HEK293 (cell line): ENCODE measurements around the gene P2RX1.

Experiments
- EGR2 ChIP-seq: fragments of 450-650 bp; formaldehyde crosslinking; IDR thresholded peaks from 2 replicates; pipeline ENCODE4 v1.5.1; 2016; ENCODE audit warnings: low read depth, missing biosample characterization, missing genetic modification characterization
- KLF16 ChIP-seq: fragments of 450-650 bp; formaldehyde crosslinking; IDR thresholded peaks from 2 replicates; pipeline ENCODE4 v1.5.1; 2017; ENCODE audit warnings: missing biosample characterization, missing genetic modification characterization
- KLF7 ChIP-seq: fragments of 450-650 bp; formaldehyde crosslinking; IDR thresholded peaks from 2 replicates; pipeline ENCODE4 v1.5.1; 2016; ENCODE audit warnings: missing biosample characterization, missing genetic modification characterization, borderline replicate concordance
- YY1 ChIP-seq: fragments of 450-650 bp; formaldehyde crosslinking; IDR thresholded peaks from 2 replicates; pipeline ENCODE4 v1.5.1; 2018; ENCODE audit warnings: missing biosample characterization, missing genetic modification characterization
- ZBTB17 ChIP-seq: fragments of 450-650 bp; formaldehyde crosslinking; IDR thresholded peaks from 2 replicates; pipeline ENCODE4 v1.5.1; 2016; ENCODE audit warnings: missing biosample characterization, missing genetic modification characterization
- ZBTB7A ChIP-seq: fragments of 450-650 bp; formaldehyde crosslinking; IDR thresholded peaks from 2 replicates; pipeline ENCODE4 v1.5.1; 2016; ENCODE audit warnings: low read depth, missing biosample characterization, missing genetic modification characterization
- ZBTB8A ChIP-seq: fragments of 450-650 bp; formaldehyde crosslinking; IDR thresholded peaks from 2 replicates; pipeline ENCODE4 v1.5.1; 2016; ENCODE audit warnings: missing biosample characterization, missing genetic modification characterization
- ZEB2 ChIP-seq: fragments of 450-650 bp; formaldehyde crosslinking; IDR thresholded peaks from 2 replicates; pipeline ENCODE4 v1.5.1; 2016; ENCODE audit warnings: missing biosample characterization, missing genetic modification characterization
- ZFHX2 ChIP-seq: fragments of 450-650 bp; formaldehyde crosslinking; conservative IDR thresholded peaks from 2 replicates; pipeline ENCODE4 v1.5.1; 2016; ENCODE audit warnings: missing biosample characterization, missing genetic modification characterization
- ZFP69B ChIP-seq: fragments of 450-650 bp; formaldehyde crosslinking; IDR thresholded peaks from 2 replicates; pipeline ENCODE4 v1.5.1; 2016; ENCODE audit warnings: missing biosample characterization, missing genetic modification characterization
- ZIC2 ChIP-seq: fragments of 450-650 bp; formaldehyde crosslinking; IDR thresholded peaks from 2 replicates; pipeline ENCODE4 v1.5.1; 2016; ENCODE audit warnings: missing biosample characterization, missing genetic modification characterization
- ZNF174 ChIP-seq: fragments of 450-650 bp; formaldehyde crosslinking; IDR thresholded peaks from 2 replicates; pipeline ENCODE4 v1.5.0; 2017; ENCODE audit warnings: missing biosample characterization, mild to moderate bottlenecking, missing genetic modification characterization
- ZNF223 ChIP-seq: fragments of 450-650 bp; formaldehyde crosslinking; IDR thresholded peaks from 2 replicates; pipeline ENCODE4 v1.5.1; 2016; ENCODE audit warnings: missing biosample characterization, missing genetic modification characterization
- ZNF423 ChIP-seq: fragments of 450-650 bp; formaldehyde crosslinking; IDR thresholded peaks from 2 replicates; pipeline ENCODE4 v1.5.1; 2016; ENCODE audit warnings: missing biosample characterization, missing genetic modification characterization
- ZNF501 ChIP-seq: fragments of 450-650 bp; formaldehyde crosslinking; IDR thresholded peaks from 2 replicates; pipeline ENCODE4 v1.5.1; 2016; ENCODE audit warnings: missing biosample characterization, missing genetic modification characterization
- ZNF514 ChIP-seq: fragments of 450-650 bp; formaldehyde crosslinking; IDR thresholded peaks from 2 replicates; pipeline ENCODE4 v1.5.1; 2016; ENCODE audit warnings: missing biosample characterization, missing genetic modification characterization
- ZNF529 ChIP-seq: fragments of 450-650 bp; formaldehyde crosslinking; IDR thresholded peaks from 2 replicates; pipeline ENCODE4 v1.5.1; 2017; ENCODE audit warnings: missing genetic modification characterization, missing biosample characterization; ENCODE audit not compliant: insufficient replicate concordance
- ZNF600 ChIP-seq: fragments of 450-650 bp; formaldehyde crosslinking; IDR thresholded peaks from 2 replicates; pipeline ENCODE4 v1.5.1; 2016; ENCODE audit warnings: missing biosample characterization, missing genetic modification characterization
- ZNF621 ChIP-seq: fragments of 450-650 bp; formaldehyde crosslinking; IDR thresholded peaks from 2 replicates; pipeline ENCODE4 v1.5.1; 2017; ENCODE audit warnings: missing biosample characterization, missing genetic modification characterization
- ZNF660 ChIP-seq: fragments of 450-650 bp; IDR thresholded peaks from 2 replicates; pipeline ENCODE4 v1.5.1; 2018; ENCODE audit warnings: missing biosample characterization, mild to moderate bottlenecking, missing genetic modification characterization
- ZNF792 ChIP-seq: fragments of 450-650 bp; formaldehyde crosslinking; IDR thresholded peaks from 2 replicates; pipeline ENCODE4 v1.5.1; 2016; ENCODE audit warnings: missing biosample characterization, missing genetic modification characterization
- TF ChIP-seq, protein P1 (sequence below): fragments of 450-650 bp; formaldehyde crosslinking; IDR thresholded peaks from 2 replicates; pipeline ENCODE4 v1.5.1; 2017; ENCODE audit warnings: missing biosample characterization, missing genetic modification characterization
- TF ChIP-seq, protein P2 (sequence below): fragments of 450-650 bp; formaldehyde crosslinking; IDR thresholded peaks from 2 replicates; pipeline ENCODE4 v1.5.1; 2017; ENCODE audit warnings: missing biosample characterization, missing genetic modification characterization
- TF ChIP-seq, protein P3 (sequence below): fragments of 450-650 bp; formaldehyde crosslinking; IDR thresholded peaks from 2 replicates; pipeline ENCODE4 v1.5.1; 2017; ENCODE audit warnings: missing biosample characterization, missing genetic modification characterization
- TF ChIP-seq, protein P4 (sequence below): fragments of 450-650 bp; formaldehyde crosslinking; IDR thresholded peaks from 2 replicates; pipeline ENCODE4 v1.5.1; 2016; ENCODE audit warnings: missing biosample characterization, missing genetic modification characterization
- TF ChIP-seq, protein P5 (sequence below): fragments of 450-650 bp; formaldehyde crosslinking; optimal IDR thresholded peaks from 2 replicates; pipeline ENCODE3; 2016; ENCODE audit warnings: missing biosample characterization, mild to moderate bottlenecking, missing genetic modification characterization
- TF ChIP-seq, protein P6 (sequence below): fragments of 450-650 bp; formaldehyde crosslinking; IDR thresholded peaks from 2 replicates; pipeline ENCODE4 v1.5.1; 2016; ENCODE audit warnings: missing biosample characterization, missing genetic modification characterization
- TF ChIP-seq, protein P7 (sequence below): fragments of 450-650 bp; formaldehyde crosslinking; IDR thresholded peaks from 2 replicates; pipeline ENCODE4 v1.5.1; 2016; ENCODE audit warnings: missing biosample characterization, missing genetic modification characterization

P2RX1 gene

DNA sequence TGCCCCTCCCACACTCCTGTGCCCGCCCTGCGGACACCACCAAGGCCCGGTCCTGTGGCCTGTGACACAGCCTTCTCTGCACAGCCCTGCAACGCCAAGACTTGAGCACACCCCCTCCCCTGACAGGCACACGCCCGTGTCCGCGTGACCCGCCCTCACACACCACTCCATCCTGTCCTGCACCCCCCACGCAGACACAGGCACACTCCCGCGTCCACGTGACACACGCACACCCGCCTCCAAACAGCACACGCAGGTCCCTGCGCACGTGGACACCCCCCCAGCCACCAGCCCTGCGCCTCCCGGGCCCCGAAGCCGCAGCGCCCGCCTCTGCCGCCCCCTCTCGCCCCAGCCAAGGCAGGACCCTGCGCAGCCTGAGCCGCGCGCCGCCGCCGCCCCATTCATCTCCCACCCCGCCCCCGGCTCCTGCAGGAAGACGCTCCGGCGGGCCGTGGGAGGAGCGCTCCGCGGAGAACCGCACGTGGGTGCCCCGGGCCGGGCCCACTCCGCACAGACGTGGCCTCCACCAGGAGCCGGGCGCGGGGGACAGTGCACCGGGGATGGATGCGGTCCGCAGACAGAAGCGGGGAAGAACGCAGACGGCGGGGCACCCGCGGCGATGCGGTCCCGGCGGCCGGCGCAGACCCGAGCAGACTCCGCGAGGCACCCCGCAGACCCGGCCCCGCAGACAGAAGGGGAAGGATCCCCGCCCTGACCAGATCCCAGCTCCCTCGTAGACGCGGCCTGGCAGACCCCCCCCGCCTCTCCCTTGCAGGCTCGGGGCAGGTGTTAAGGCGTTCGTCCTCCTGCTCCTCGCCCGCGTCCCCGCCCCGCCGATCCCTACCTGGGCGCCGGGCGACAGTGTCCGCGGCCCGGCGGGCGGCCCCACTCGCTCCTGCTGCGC is 23.9 kb downstream of the P2RX1 start (continued):
- TF ChIP-seq ZIC2 (tag by site-specific recombination) (peak; percentile 28; the same call in 1 of the 2 replicates), ZBTB17 (0 out of 2 replicates have a peak, but pooled peaks have one; percentile 29), ZFHX2 (peak; percentile 100), ZEB2 (peak; percentile 87), ZNF501 (peak; percentile 28; the same call in 1 of the 2 replicates), EGR2 (tag by site-specific recombination) (peak; percentile 99), YY1 (tag by site-specific recombination) (no peak), KLF7 (tag by site-specific recombination) (peak; percentile 84), ZNF223 (peak; percentile 90), ZNF792 (tag by site-specific recombination) (peak; percentile 74; the same call in 1 of the 2 replicates), ZFP69B (tag by site-specific recombination) (peak; percentile 38), ZNF174 (no peak), ZNF600 (tag by site-specific recombination) (peak; percentile 69; the same call in 1 of the 2 replicates), ZBTB8A (tag by site-specific recombination) (peak; percentile 93), ZNF529 (tag by site-specific recombination) (no peak), ZBTB7A (peak; percentile 33; the same call in 1 of the 2 replicates), ZNF514 (tag by site-specific recombination) (no peak), ZNF660 (no peak), ZNF423 (tag by site-specific recombination) (0 out of 2 replicates have a peak, but pooled peaks have one; percentile 2), ZNF621 (tag by site-specific recombination) (no peak), KLF16 (tag by site-specific recombination) (peak; percentile 69; the same call in 1 of the 2 replicates)
- TF ChIP-seq, protein P1, sequence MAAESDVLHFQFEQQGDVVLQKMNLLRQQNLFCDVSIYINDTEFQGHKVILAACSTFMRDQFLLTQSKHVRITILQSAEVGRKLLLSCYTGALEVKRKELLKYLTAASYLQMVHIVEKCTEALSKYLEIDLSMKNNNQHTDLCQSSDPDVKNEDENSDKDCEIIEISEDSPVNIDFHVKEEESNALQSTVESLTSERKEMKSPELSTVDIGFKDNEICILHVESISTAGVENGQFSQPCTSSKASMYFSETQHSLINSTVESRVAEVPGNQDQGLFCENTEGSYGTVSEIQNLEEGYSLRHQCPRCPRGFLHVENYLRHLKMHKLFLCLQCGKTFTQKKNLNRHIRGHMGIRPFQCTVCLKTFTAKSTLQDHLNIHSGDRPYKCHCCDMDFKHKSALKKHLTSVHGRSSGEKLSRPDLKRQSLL: no peak
- TF ChIP-seq, protein P2, sequence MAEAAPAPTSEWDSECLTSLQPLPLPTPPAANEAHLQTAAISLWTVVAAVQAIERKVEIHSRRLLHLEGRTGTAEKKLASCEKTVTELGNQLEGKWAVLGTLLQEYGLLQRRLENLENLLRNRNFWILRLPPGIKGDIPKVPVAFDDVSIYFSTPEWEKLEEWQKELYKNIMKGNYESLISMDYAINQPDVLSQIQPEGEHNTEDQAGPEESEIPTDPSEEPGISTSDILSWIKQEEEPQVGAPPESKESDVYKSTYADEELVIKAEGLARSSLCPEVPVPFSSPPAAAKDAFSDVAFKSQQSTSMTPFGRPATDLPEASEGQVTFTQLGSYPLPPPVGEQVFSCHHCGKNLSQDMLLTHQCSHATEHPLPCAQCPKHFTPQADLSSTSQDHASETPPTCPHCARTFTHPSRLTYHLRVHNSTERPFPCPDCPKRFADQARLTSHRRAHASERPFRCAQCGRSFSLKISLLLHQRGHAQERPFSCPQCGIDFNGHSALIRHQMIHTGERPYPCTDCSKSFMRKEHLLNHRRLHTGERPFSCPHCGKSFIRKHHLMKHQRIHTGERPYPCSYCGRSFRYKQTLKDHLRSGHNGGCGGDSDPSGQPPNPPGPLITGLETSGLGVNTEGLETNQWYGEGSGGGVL (tag by site-specific recombination): peak; percentile 79
- TF ChIP-seq, protein P3, sequence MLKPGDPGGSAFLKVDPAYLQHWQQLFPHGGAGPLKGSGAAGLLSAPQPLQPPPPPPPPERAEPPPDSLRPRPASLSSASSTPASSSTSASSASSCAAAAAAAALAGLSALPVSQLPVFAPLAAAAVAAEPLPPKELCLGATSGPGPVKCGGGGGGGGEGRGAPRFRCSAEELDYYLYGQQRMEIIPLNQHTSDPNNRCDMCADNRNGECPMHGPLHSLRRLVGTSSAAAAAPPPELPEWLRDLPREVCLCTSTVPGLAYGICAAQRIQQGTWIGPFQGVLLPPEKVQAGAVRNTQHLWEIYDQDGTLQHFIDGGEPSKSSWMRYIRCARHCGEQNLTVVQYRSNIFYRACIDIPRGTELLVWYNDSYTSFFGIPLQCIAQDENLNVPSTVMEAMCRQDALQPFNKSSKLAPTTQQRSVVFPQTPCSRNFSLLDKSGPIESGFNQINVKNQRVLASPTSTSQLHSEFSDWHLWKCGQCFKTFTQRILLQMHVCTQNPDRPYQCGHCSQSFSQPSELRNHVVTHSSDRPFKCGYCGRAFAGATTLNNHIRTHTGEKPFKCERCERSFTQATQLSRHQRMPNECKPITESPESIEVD (tag by site-specific recombination): no peak
- TF ChIP-seq, protein P4, sequence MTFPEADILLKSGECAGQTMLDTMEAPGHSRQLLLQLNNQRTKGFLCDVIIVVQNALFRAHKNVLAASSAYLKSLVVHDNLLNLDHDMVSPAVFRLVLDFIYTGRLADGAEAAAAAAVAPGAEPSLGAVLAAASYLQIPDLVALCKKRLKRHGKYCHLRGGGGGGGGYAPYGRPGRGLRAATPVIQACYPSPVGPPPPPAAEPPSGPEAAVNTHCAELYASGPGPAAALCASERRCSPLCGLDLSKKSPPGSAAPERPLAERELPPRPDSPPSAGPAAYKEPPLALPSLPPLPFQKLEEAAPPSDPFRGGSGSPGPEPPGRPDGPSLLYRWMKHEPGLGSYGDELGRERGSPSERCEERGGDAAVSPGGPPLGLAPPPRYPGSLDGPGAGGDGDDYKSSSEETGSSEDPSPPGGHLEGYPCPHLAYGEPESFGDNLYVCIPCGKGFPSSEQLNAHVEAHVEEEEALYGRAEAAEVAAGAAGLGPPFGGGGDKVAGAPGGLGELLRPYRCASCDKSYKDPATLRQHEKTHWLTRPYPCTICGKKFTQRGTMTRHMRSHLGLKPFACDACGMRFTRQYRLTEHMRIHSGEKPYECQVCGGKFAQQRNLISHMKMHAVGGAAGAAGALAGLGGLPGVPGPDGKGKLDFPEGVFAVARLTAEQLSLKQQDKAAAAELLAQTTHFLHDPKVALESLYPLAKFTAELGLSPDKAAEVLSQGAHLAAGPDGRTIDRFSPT: peak; percentile 72
- TF ChIP-seq, protein P5, sequence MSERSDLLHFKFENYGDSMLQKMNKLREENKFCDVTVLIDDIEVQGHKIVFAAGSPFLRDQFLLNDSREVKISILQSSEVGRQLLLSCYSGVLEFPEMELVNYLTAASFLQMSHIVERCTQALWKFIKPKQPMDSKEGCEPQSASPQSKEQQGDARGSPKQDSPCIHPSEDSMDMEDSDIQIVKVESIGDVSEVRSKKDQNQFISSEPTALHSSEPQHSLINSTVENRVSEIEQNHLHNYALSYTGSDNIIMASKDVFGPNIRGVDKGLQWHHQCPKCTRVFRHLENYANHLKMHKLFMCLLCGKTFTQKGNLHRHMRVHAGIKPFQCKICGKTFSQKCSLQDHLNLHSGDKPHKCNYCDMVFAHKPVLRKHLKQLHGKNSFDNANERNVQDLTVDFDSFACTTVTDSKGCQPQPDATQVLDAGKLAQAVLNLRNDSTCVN (tag by site-specific recombination): peak; percentile 99
- TF ChIP-seq, protein P6, sequence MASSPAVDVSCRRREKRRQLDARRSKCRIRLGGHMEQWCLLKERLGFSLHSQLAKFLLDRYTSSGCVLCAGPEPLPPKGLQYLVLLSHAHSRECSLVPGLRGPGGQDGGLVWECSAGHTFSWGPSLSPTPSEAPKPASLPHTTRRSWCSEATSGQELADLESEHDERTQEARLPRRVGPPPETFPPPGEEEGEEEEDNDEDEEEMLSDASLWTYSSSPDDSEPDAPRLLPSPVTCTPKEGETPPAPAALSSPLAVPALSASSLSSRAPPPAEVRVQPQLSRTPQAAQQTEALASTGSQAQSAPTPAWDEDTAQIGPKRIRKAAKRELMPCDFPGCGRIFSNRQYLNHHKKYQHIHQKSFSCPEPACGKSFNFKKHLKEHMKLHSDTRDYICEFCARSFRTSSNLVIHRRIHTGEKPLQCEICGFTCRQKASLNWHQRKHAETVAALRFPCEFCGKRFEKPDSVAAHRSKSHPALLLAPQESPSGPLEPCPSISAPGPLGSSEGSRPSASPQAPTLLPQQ (tag by site-specific recombination): peak; percentile 73
- TF ChIP-seq, protein P7, sequence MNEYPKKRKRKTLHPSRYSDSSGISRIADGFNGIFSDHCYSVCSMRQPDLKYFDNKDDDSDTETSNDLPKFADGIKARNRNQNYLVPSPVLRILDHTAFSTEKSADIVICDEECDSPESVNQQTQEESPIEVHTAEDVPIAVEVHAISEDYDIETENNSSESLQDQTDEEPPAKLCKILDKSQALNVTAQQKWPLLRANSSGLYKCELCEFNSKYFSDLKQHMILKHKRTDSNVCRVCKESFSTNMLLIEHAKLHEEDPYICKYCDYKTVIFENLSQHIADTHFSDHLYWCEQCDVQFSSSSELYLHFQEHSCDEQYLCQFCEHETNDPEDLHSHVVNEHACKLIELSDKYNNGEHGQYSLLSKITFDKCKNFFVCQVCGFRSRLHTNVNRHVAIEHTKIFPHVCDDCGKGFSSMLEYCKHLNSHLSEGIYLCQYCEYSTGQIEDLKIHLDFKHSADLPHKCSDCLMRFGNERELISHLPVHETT (tag by site-specific recombination): peak; percentile 66; the same call in 1 of the 2 replicates
